Gastroesophageal sphincter (tissue), 3 donors: ENCODE results near the gene CYCS.

ENCODE experiments used
- CTCF ChIP-seq, 4 experiments: fragments of 200-600 bp in 2 of 4; fragments of 450-650 bp in 2 of 4; sonication (generic) in 1 of 4; IDR thresholded peaks; one replicate each; pipeline ENCODE4 v1.5.1; 2017 to 2019; ENCODE audit warnings: antibody characterized with exemption in 4 of 4, mild to moderate bottlenecking in 2 of 4, moderate library complexity in 2 of 4
- EP300 ChIP-seq: sonication (generic); formaldehyde crosslinking; IDR thresholded peaks from one replicate; pipeline ENCODE4 v1.6.1; 2017; ENCODE audit warnings: antibody characterized with exemption, mild to moderate bottlenecking
- POLR2A ChIP-seq, 2 donors: fragments of 450-650 bp; IDR thresholded peaks; one replicate each; pipeline ENCODE4 v1.6.1; 2017; ENCODE audit warnings: antibody characterized with exemption in 2 of 2, mild to moderate bottlenecking in 2 of 2, moderate library complexity in 1 of 2
- POLR2AphosphoS5 ChIP-seq: sonication (generic); formaldehyde crosslinking; IDR thresholded peaks from one replicate; pipeline ENCODE4 v1.6.1; 2017; ENCODE audit warnings: antibody characterized with exemption

DNA sequence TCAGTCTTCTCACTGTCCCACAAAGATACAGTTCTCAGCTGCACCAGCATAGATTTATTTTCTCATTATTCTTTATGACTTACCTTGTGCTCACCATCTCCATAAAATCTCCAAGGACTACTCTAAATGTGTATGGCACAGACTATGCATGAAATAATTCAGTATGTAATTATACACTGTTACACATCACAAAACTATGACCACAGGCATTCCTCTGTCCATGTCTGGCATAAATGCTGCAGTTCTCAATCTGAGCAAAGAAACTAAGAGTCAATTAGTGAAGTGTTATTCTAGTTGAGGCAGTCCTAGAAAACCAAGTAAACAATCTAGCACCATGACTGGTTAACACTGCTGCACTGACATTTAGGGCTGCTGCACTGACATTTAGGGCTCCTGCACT lies 2.7 kb downstream of the CYCS start:
- TF ChIP-seq CTCF (IDR thresholded peaks at IDR 0.05) (no peak), EP300 (no peak), POLR2AphosphoS5 (no peak), POLR2A (IDR thresholded peaks at IDR 0.05) (no peak)
